OCI-LY7 (cell line): ENCODE measurements around the gene LCN9. TPM values are rescaled to one million over a fixed set of nuclear protein-coding genes. Genes with fewer than 3 reads are reported as not detected.

Experiments used
- BruUV-seq: library from RNA; stranded (reverse); fragments of 400-500 nt; replicated peaks from 2 replicates; lab custom pipeline; 2021; lab: Mats Ljungman, UMichigan
- CTCF ChIA-PET: fragments of 300-600 bp; sonication (Branson Sonifier 250); formaldehyde crosslinking; loops from one replicate; lab custom pipeline; 2022; ENCODE audit warnings: antibody characterized with exemption; ENCODE audit not compliant: unreplicated experiment; lab: Charles Lee
- POLR2A ChIA-PET: fragments of 300-600 bp; sonication (Branson Sonifier 250); formaldehyde crosslinking; loops from one replicate; lab custom pipeline; 2022; ENCODE audit warnings: antibody characterized with exemption; lab: Charles Lee
- DNase-seq: peaks from one replicate; pipeline ENCODE4 v3.0.0-alpha.2; 2015; ENCODE audit warnings: low spot score
- H2AFZ ChIP-seq: fragments of 200-600 bp; sonication (generic), shearing (Covaris generic); 2 replicates; pipeline ENCODE4 v1.6.1; 2014; ENCODE audit warnings: mild to moderate bottlenecking, antibody characterized with exemption, low read length, moderate library complexity
- H3K27ac ChIP-seq: fragments of 200-600 bp; sonication (generic); 2 replicates; pipeline ENCODE4 v1.5.1; 2014; ENCODE audit warnings: mixed run types, low read depth, mild to moderate bottlenecking, moderate library complexity, low read length, inconsistent platforms; ENCODE audit not compliant: poor library complexity, severe bottlenecking
- H3K36me3 ChIP-seq: fragments of 200-600 bp; sonication (generic); 2 replicates; pipeline ENCODE4 v1.6.1; 2014; ENCODE audit warnings: mild to moderate bottlenecking, antibody characterized with exemption, low read length, moderate library complexity, mixed read lengths; ENCODE audit not compliant: insufficient read depth
- H3K4me1 ChIP-seq: fragments of 200-600 bp; sonication (generic); 2 replicates; pipeline ENCODE4 v1.5.1; 2014; ENCODE audit warnings: mild to moderate bottlenecking, low read length; ENCODE audit not compliant: insufficient read depth, poor library complexity, severe bottlenecking
- H3K4me2 ChIP-seq: fragments of 200-600 bp; sonication (generic); 2 replicates; pipeline ENCODE4 v1.6.1; 2014; ENCODE audit warnings: mild to moderate bottlenecking, low read length
- H3K4me3 ChIP-seq: fragments of 200-600 bp; sonication (generic); 2 replicates; pipeline ENCODE4 v1.5.1; 2014; ENCODE audit warnings: mild to moderate bottlenecking, low read depth, low read length; ENCODE audit not compliant: poor library complexity, severe bottlenecking
- H3K79me2 ChIP-seq: fragments of 200-600 bp; sonication (generic); 2 replicates; pipeline ENCODE4 v1.6.1; 2016; ENCODE audit warnings: low read depth, mild to moderate bottlenecking, low read length, moderate library complexity, mixed read lengths; ENCODE audit not compliant: insufficient read depth
- H3K9me2 ChIP-seq: fragments of 200-600 bp; sonication (generic); 2 replicates; pipeline ENCODE4 v1.6.1; 2016; ENCODE audit warnings: mild to moderate bottlenecking, low read length, mixed read lengths; ENCODE audit not compliant: insufficient read depth
- H3K9me3 ChIP-seq: fragments of 200-600 bp; sonication (generic); 2 replicates; pipeline ENCODE4 v1.6.1; 2014; ENCODE audit warnings: mild to moderate bottlenecking, mixed run types, low read length, mixed read lengths
- H4K20me1 ChIP-seq: fragments of 200-600 bp; sonication (generic); 2 replicates; pipeline ENCODE4 v1.6.1; 2014; ENCODE audit warnings: mild to moderate bottlenecking, antibody characterized with exemption, low read length, moderate library complexity, mixed read lengths; ENCODE audit not compliant: insufficient read depth
- CTCF ChIP-seq: fragments of 200-600 bp; sonication (generic); conservative IDR thresholded peaks from 2 replicates; pipeline ENCODE4 v1.5.1; 2014; ENCODE audit warnings: mild to moderate bottlenecking, antibody characterized with exemption, low read length, moderate library complexity, mixed read lengths
- EZH2phosphoT487 ChIP-seq: fragments of 200-600 bp; sonication (generic); IDR thresholded peaks from 2 replicates; pipeline ENCODE4 v1.6.1; 2018; ENCODE audit warnings: low read depth, borderline replicate concordance, mild to moderate bottlenecking, mixed run types, antibody characterized with exemption, low read length, moderate library complexity, mixed read lengths
- intact Hi-C: fragments of 100-400 bp; cut with micrococcal nuclease; formaldehyde crosslinking; loops from one replicate; pipeline ENCODE4 v1.10.0; 2022; ENCODE audit not compliant: unreplicated experiment
- total RNA-seq, 2 experiments: library from RNA; depleted of rRNA in 1 of 2; stranded (reverse); fragments of >200 nt in 1 of 2; shearing (Covaris generic) in 1 of 2; gene quantifications; 2 replicates each; pipeline ENCODE4 v1.2.3, GENCODE V29; 2014 to 2022

LCN9 gene
- total RNA-seq, 2 experiments from 2014 or later, result not detected

- TF ChIP-seq CTCF, result no peak
- TF ChIP-seq EZH2phosphoT487, result no peak
- DNase-seq, result no peak
- intact Hi-C loops, result no loop called here
- no TSS peak for BruUV-seq
- H3K9me3 ChIP-seq, result no peaks in the 10 kb centered on the region
- no peak overlapping the region for H2AFZ ChIP-seq
- H3K9me2 ChIP-seq, result no peaks in the 10 kb centered on the region
- H3K4me2 ChIP-seq, result no peak overlapping the region
- ChIA-PET POLR2A (no interaction called here), CTCF (no interaction called here)
- no peaks in the 10 kb centered on the region for H3K4me1 ChIP-seq
- H3K4me3 ChIP-seq, result no peak overlapping the region
- H3K79me2 ChIP-seq, result no peaks in the 10 kb centered on the region
- no peak overlapping the region for H3K27ac ChIP-seq
- H4K20me1 ChIP-seq, result no peaks in the 10 kb centered on the region
- H3K36me3 ChIP-seq, result no peaks in the 10 kb centered on the region
These were observed 52.9 kb downstream of the LCN9 start for GRCh38 chr9:135716045-135716444.

Other genes with a start within 250 kb of the LCN9 start
- gene PPP1R26, start 183.5 kb upstream of the LCN9 start, total RNA-seq (2014; rRNA removed; shearing (Covaris generic)), result 1.5 TPM in 2 replicates
- gene PPP1R26, start 183.5 kb upstream of the LCN9 start, total RNA-seq (2022), result 0.21 and 0.52 TPM in 2 replicates
- gene MRPS2, start 162.6 kb upstream of the LCN9 start, total RNA-seq (2014; rRNA removed; shearing (Covaris generic)), result 30.2 and 42.7 TPM in 2 replicates
- 50.3 and 55.7 TPM in 2 replicates for gene MRPS2, start 162.6 kb upstream of the LCN9 start, total RNA-seq (2022)
- not detected in 2 replicates for gene LCN1, start 141.9 kb upstream of the LCN9 start, total RNA-seq (2014; rRNA removed; shearing (Covaris generic))
- gene LCN1, start 141.9 kb upstream of the LCN9 start, total RNA-seq (2022), result not detected in 2 replicates
- not detected in 2 replicates for gene OBP2A, start 117.2 kb upstream of the LCN9 start, total RNA-seq (2014; rRNA removed; shearing (Covaris generic))
- not detected in 2 replicates for gene OBP2A, start 117.2 kb upstream of the LCN9 start, total RNA-seq (2022)
- gene PAEP, start 101.6 kb upstream of the LCN9 start, total RNA-seq (2014; rRNA removed; shearing (Covaris generic)), result not detected in 2 replicates
- not detected in 2 replicates for gene PAEP, start 101.6 kb upstream of the LCN9 start, total RNA-seq (2022)
- gene GLT6D1, start 23.8 kb upstream of the LCN9 start, total RNA-seq (2014; rRNA removed; shearing (Covaris generic)), result not detected in 2 replicates
- not detected in 2 replicates for gene GLT6D1, start 23.8 kb upstream of the LCN9 start, total RNA-seq (2022)
- not detected in 2 replicates for gene SOHLH1, start 36.2 kb downstream of the LCN9 start, total RNA-seq (2014; rRNA removed; shearing (Covaris generic))
- not detected in 2 replicates for gene SOHLH1, start 36.2 kb downstream of the LCN9 start, total RNA-seq (2022)
- gene KCNT1, start 38.9 kb downstream of the LCN9 start, total RNA-seq (2014; rRNA removed; shearing (Covaris generic)), result not detected in 2 replicates
- gene KCNT1, start 38.9 kb downstream of the LCN9 start, total RNA-seq (2022), result not detected in 2 replicates
- gene CAMSAP1, start 244.2 kb downstream of the LCN9 start, total RNA-seq (2014; rRNA removed; shearing (Covaris generic)), result 20.1 and 30.4 TPM in 2 replicates
- gene CAMSAP1, start 244.2 kb downstream of the LCN9 start, total RNA-seq (2022), result 33.0 and 39.2 TPM in 2 replicates